Testis (tissue), 2 donors: ENCODE data around the gene PTAFR.

Experiments used
- CTCF ChIP-seq, 3 experiments: fragments of 450-650 bp in 2 of 3; fragments of 200-600 bp in 1 of 3; sonication (generic) in 1 of 3; IDR thresholded peaks; one replicate each; pipeline ENCODE4 v1.5.1; 2016 to 2019; ENCODE audit warnings: antibody characterized with exemption in 3 of 3, mild to moderate bottlenecking in 2 of 3, moderate library complexity in 1 of 3
- POLR2A ChIP-seq: fragments of 450-650 bp; IDR thresholded peaks from one replicate; pipeline ENCODE4 v1.6.1; 2017; ENCODE audit warnings: antibody characterized with exemption, mild to moderate bottlenecking, moderate library complexity

GRCh38 chr1:28147264-28148094, 29.0 kb downstream of the PTAFR start:
- TF ChIP-seq CTCF (IDR thresholded peaks at IDR 0.05) (no peak), POLR2A (no peak)
